ENCODE data around the gene KLHL10. TPM values are rescaled to one million over a fixed set of nuclear protein-coding genes. Genes with fewer than 3 reads are reported as not detected.

Gene KLHL10
- total RNA-seq, 1 donor, result not detected

DNA sequence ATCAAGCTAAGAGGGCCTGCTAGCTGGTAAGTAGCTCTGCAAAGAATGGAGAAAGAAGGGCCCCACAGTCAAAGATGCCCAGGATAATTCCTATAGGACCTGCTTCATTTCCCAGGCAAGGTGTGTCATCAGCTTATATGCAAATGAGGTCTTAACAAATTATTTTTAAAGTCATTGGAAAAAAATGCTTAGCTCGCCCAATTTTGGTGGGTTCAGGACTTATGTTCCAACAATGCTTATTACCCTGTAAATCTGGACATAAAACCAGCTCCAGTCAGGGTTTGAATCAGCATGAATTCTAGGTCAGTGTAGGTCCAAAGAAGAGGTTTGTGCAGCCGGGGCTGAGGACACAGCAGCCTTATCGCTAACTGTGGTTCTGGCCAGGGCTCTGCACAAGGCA is 55.8 kb downstream of the KLHL10 start:
- H3K9me3 ChIP-seq (ENCODE audit: low read depth, low read length), result no peaks in the 10 kb centered on the region
- H3K4me1 ChIP-seq (ENCODE audit: insufficient read depth, low read length), result no peaks in the 10 kb centered on the region
- H3K27me3 ChIP-seq (ENCODE audit: insufficient read depth, low read length), result no peaks in the 10 kb centered on the region
- H3K4me3 ChIP-seq (ENCODE audit: low read length), result no peak overlapping the region

DNA sequence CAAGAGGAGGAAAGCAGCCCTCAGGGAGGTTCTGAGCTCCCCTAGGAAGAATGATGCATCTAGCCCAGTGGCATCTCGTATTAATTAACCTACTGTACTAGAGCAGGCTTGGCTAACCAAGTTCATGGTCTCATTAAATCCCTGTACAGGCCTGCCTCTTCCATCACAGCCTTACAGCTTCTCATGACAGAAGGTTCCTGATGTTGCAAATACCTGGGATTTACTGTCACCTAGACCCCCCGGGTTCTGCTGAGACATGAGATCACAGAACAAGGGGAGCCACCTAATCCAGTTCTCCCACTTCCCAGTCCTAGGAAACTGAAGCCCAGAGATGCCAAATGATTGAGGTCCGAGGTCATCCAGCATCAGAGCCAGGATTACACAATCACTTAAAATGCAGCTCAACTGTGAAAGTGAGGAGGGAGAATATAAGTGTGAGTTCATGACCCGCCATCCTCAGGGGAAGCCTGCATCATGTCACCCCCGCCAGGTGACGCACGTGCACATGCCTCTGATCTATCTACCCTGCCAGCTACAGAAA is 57.2 kb downstream of the KLHL10 start:
- Histone ChIP-seq H3K4me1 (ENCODE audit: insufficient read depth, low read length) (no peaks in the 10 kb centered on the region), H3K9me3 (ENCODE audit: low read depth, low read length) (no peaks in the 10 kb centered on the region), H3K4me3 (ENCODE audit: low read length) (no peak overlapping the region), H3K27me3 (ENCODE audit: insufficient read depth, low read length) (no peaks in the 10 kb centered on the region)

DNA sequence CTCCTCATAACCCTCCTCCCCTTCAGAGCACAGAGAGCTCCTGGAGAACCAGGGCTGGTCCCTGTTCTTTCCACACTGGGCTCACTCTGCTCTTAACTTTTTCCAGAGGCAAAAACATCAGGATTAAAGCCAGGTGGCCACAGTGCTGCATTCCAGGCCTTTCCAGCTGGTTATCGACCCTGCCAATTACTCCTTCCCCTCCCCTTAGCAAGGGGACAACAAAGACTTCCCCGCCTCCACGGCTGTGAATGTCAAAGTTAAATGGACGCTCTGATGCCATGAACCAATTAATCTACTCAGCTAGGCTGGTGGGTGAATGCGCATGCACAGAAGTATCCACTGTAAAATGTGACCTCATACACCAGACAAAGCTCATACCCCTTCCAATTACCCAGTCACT is 58.0 kb downstream of the KLHL10 start:
- Histone ChIP-seq H3K4me1 (ENCODE audit: insufficient read depth, low read length) (no peaks in the 10 kb centered on the region), H3K9me3 (ENCODE audit: low read depth, low read length) (no peaks in the 10 kb centered on the region), H3K27me3 (ENCODE audit: insufficient read depth, low read length) (no peaks in the 10 kb centered on the region), H3K4me3 (ENCODE audit: low read length) (no peak overlapping the region)

DNA sequence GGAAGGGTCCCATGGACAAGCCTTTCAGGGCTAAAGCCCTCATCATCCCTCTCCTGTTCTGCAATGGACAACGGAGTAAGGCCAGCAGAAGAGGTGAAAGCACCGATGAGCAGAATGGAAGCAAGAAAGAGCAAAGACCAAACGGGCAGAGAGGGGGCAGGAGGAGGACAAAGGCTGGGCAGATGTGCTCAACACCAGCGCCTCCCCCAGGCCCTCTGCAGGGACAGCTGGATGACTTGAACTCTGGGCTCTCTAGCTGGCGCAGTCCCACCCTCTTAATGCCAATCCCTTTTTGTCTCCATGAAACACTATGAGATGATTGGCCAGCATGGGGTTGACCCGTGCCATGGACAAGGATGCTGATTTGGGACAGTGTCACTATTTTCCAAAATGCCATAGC is 59.1 kb downstream of the KLHL10 start:
- Histone ChIP-seq H3K4me3 (ENCODE audit: low read length) (no peak overlapping the region), H3K27me3 (ENCODE audit: insufficient read depth, low read length) (no peaks in the 10 kb centered on the region), H3K4me1 (ENCODE audit: insufficient read depth, low read length) (no peaks in the 10 kb centered on the region), H3K9me3 (ENCODE audit: low read depth, low read length) (no peaks in the 10 kb centered on the region)

Other genes with a start within 250 kb of the KLHL10 start
- gene KRT16, start 225.1 kb upstream of the KLHL10 start, total RNA-seq, result not detected
- gene KRT17, start 213.2 kb upstream of the KLHL10 start, total RNA-seq, result 0.42 TPM
- gene EIF1, start 148.9 kb upstream of the KLHL10 start, total RNA-seq, result 719 TPM
- gene GAST, start 125.5 kb upstream of the KLHL10 start, total RNA-seq, result not detected
- gene HAP1, start 103.2 kb upstream of the KLHL10 start, total RNA-seq, result not detected
- 40.5 TPM for gene JUP, start 51.1 kb upstream of the KLHL10 start, total RNA-seq
- 0.94 TPM for gene P3H4, start 25.9 kb upstream of the KLHL10 start, total RNA-seq
- gene FKBP10, start 24.8 kb upstream of the KLHL10 start, total RNA-seq, result 0.21 TPM
- 30.5 TPM for gene NT5C3B, start 1.6 kb upstream of the KLHL10 start, total RNA-seq
- 60.7 TPM for gene KLHL11, start 27.6 kb downstream of the KLHL10 start, total RNA-seq
- gene ACLY, start 81.1 kb downstream of the KLHL10 start, total RNA-seq, result 23.8 TPM
- not detected for gene ODAD4, start 92.8 kb downstream of the KLHL10 start, total RNA-seq
- 16.7 TPM for gene CNP, start 129.0 kb downstream of the KLHL10 start, total RNA-seq
- gene DNAJC7, start 179.6 kb downstream of the KLHL10 start, total RNA-seq, result 110 TPM
- 21.5 TPM for gene NKIRAS2, start 182.3 kb downstream of the KLHL10 start, total RNA-seq
- 0.21 TPM for gene C17orf113, start 212.8 kb downstream of the KLHL10 start, total RNA-seq

Measured in mononuclear cell (primary cell).